Peyer's patch (tissue), 4 donors: ENCODE results near the gene UTS2R. TPM values are rescaled to one million over a fixed set of nuclear protein-coding genes. Genes with fewer than 3 reads are reported as not detected.
A peak's percentile ranks its signal among the peaks of the same experiment; 100 is the strongest.
"Not testable (repeated sequence)": the region's sequence is repeated elsewhere in the genome, so short reads cannot be mapped to it uniquely, and the experiment has no call there.

ENCODE experiments used
- DNase-seq, 3 donors: peaks; one replicate each; pipeline ENCODE4 v3.0.0-alpha.2; 2017 to 2019
- H3K27ac ChIP-seq, 4 donors: fragments of 200-600 bp; sonication (generic); one replicate each; pipeline ENCODE4 v1.5.1; 2016 to 2019
- H3K27me3 ChIP-seq, 2 donors: fragments of 200-600 bp; sonication (generic); one replicate each; pipeline ENCODE4 v1.5.1; 2019
- H3K36me3 ChIP-seq, 3 donors: fragments of 200-600 bp; sonication (generic); one replicate each; pipeline ENCODE4 v1.5.1; 2016 to 2019
- H3K4me1 ChIP-seq, 4 donors: fragments of 200-600 bp; sonication (generic); one replicate each; pipeline ENCODE4 v1.5.1; 2016 to 2019
- H3K4me3 ChIP-seq, 4 donors: fragments of 200-600 bp; sonication (generic); 1 replicate in 3 of 4; 2 replicates in 1 of 4; pipeline ENCODE4 v1.5.1; 2016 to 2019; ENCODE audit warnings: mild to moderate bottlenecking in 1 of 4
- H3K9me3 ChIP-seq, 4 donors: fragments of 200-600 bp; sonication (generic); one replicate each; pipeline ENCODE4 v1.5.1; 2016 to 2019; ENCODE audit warnings: mild to moderate bottlenecking in 1 of 4
- POLR2A ChIP-seq, 2 donors: fragments of 450-650 bp; IDR thresholded peaks; one replicate each; pipeline ENCODE4 v1.5.1; 2017; ENCODE audit warnings: antibody characterized with exemption in 2 of 2, mild to moderate bottlenecking in 2 of 2, moderate library complexity in 2 of 2
- total RNA-seq, 4 donors: library from RNA; depleted of rRNA; stranded (reverse); fragments of >200 nt; gene quantifications; one replicate each; pipeline ENCODE4 v1.1.0, GENCODE V29; 2016
- TF ChIP-seq, protein P1 (sequence below), 6 experiments: fragments of 450-650 bp in 4 of 6; fragments of 200-600 bp in 2 of 6; sonication (generic) in 1 of 6; IDR thresholded peaks; one replicate each; pipeline ENCODE4 v1.5.1; 2017 to 2019; ENCODE audit warnings: antibody characterized with exemption in 6 of 6, mild to moderate bottlenecking in 3 of 6, moderate library complexity in 1 of 6

Gene UTS2R
- total RNA-seq, 4 donors from 2014 or later, result not detected

DNA sequence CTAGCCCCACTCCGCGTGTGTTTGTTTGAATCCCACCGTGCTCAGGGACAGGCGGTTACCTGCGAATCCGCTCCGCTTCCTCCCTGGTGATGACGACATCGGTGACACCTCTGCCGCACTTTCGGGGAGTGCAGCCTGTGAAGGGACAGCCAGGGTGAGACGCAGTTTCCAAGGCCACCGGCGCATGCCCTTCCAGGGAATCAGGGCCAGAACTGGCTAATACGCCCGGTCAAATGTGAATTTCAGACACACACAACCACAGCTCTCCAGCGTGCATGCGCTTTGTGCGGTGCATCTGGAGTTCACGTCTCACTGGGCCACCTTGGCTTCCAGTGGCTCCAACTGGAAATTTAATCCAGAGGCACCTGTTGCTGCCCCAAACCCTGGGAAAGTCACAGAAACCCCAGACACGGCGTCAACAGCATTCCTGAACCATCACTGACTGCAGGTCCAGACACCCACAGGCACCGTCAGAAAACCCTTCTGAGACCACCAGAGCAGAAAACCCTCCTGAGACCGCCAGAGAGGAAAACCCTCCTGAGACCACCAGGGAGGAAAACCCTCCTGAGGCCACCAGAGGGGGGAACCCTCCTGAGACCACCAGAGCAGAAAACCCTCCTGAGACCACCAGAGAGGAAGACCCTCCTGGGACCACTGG lies 40.0 kb downstream of the UTS2R start:
- Histone ChIP-seq H3K4me3 (no peak overlapping the region), H3K4me1 (peaks cover 0 to 7% (median 0%) of the 10 kb centered on the region in 4 donors), H3K9me3 (no peaks in the 10 kb centered on the region), H3K27ac (no peak overlapping the region), H3K27me3 (no peaks in the 10 kb centered on the region), H3K36me3 (no peaks in the 10 kb centered on the region)
- TF ChIP-seq, protein P1, sequence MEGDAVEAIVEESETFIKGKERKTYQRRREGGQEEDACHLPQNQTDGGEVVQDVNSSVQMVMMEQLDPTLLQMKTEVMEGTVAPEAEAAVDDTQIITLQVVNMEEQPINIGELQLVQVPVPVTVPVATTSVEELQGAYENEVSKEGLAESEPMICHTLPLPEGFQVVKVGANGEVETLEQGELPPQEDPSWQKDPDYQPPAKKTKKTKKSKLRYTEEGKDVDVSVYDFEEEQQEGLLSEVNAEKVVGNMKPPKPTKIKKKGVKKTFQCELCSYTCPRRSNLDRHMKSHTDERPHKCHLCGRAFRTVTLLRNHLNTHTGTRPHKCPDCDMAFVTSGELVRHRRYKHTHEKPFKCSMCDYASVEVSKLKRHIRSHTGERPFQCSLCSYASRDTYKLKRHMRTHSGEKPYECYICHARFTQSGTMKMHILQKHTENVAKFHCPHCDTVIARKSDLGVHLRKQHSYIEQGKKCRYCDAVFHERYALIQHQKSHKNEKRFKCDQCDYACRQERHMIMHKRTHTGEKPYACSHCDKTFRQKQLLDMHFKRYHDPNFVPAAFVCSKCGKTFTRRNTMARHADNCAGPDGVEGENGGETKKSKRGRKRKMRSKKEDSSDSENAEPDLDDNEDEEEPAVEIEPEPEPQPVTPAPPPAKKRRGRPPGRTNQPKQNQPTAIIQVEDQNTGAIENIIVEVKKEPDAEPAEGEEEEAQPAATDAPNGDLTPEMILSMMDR (IDR thresholded peaks at IDR 0.05), result no peak
- DNase-seq, result no peak

GRCh38 chr17:82412081-82412480 lies 40.5 kb downstream of the UTS2R start:
- DNase-seq, H3K27ac ChIP-seq, H3K4me1 ChIP-seq, H3K36me3 ChIP-seq, H3K4me3 ChIP-seq, H3K27me3 ChIP-seq, H3K9me3 ChIP-seq: not testable (repeated sequence)

GRCh38 chr17:82412535-82413520 lies 41.3 kb downstream of the UTS2R start:
- no peaks in the 10 kb centered on the region for H3K36me3 ChIP-seq
- H3K9me3 ChIP-seq, result no peaks in the 10 kb centered on the region
- H3K27me3 ChIP-seq, result no peaks in the 10 kb centered on the region
- no peak for DNase-seq
- TF ChIP-seq POLR2A (IDR thresholded peaks at IDR 0.05), result no peak
- no peak overlapping the region for H3K4me3 ChIP-seq
- no peak overlapping the region for H3K27ac ChIP-seq
- peaks cover 0 to 11% (median 2%) of the 10 kb centered on the region in 4 donors for H3K4me1 ChIP-seq

DNA sequence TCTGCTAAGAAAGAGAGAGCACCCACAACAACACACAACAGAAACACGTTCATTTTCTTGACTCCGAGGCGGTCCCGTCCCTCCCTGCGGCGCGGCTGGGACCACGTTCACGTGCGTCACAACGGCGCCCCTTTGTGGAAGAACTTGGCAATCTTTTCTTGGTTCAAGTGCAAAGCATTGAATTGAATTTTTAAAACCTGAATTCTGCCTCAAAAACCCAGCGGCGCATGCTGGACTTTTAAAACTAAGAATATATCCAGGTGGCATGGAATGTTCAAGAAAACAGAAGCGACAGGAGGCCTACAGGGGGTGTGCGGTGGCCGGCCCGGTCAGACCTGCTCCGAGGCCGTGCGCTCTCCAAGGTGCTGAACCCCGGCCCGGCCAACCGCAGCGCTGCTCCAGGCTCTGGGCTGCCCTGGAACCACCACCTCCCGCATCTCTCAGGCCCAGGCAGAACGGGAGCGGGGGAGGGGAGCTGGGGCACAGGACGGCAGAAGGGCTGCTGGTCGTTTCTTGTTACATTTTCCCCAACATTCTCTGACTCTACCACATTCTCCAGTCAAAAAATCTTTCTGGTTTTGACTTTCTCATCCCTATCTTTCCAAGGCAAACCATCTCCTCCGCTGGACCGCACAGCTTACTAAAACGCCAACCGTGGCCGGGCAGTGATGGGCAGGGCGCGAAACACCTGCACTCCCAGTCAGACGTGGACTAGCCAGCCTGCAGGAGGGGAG lies 43.1 kb downstream of the UTS2R start:
- peak; percentile 52 to 78 (median 77) for DNase-seq
- TF ChIP-seq, protein P1 (IDR thresholded peaks at IDR 0.05), result peak; percentile 42 to 78 (median 71)
- TF ChIP-seq POLR2A (IDR thresholded peaks at IDR 0.05), result no peak
- H3K4me1 ChIP-seq, result peaks cover 0 to 13% (median 3%) of the 10 kb centered on the region in 4 donors

GRCh38 chr17:82415336-82415735 lies 43.8 kb downstream of the UTS2R start:
- H3K27ac ChIP-seq, result no peak overlapping the region
- DNase-seq, result no peak
- H3K4me3 ChIP-seq, result no peak overlapping the region
- TF ChIP-seq, protein P1 (IDR thresholded peaks at IDR 0.05), result no peak
- no peak for TF ChIP-seq POLR2A (IDR thresholded peaks at IDR 0.05)
- no peaks in the 10 kb centered on the region for H3K36me3 ChIP-seq
- H3K4me1 ChIP-seq, result peaks cover 0 to 13% (median 3%) of the 10 kb centered on the region in 4 donors
- H3K9me3 ChIP-seq, result no peaks in the 10 kb centered on the region
- no peaks in the 10 kb centered on the region for H3K27me3 ChIP-seq

More for the DNA sequence above, 43.1 kb downstream of the UTS2R start:
- no peaks in the 10 kb centered on the region for H3K27me3 ChIP-seq
- H3K4me3 ChIP-seq, result peak overlapping the region in 1 of 4 donors; percentile 14
- H3K36me3 ChIP-seq, result no peaks in the 10 kb centered on the region
- H3K9me3 ChIP-seq, result no peaks in the 10 kb centered on the region
- no peak overlapping the region for H3K27ac ChIP-seq

- Histone ChIP-seq H3K27me3 (no peaks in the 10 kb centered on the region), H3K4me3 (no peak overlapping the region), H3K4me1 (peaks cover 0 to 13% (median 3%) of the 10 kb centered on the region in 4 donors), H3K36me3 (peaks cover 0 to 2% (median 0%) of the 10 kb centered on the region in 3 donors), H3K27ac (no peak overlapping the region), H3K9me3 (no peaks in the 10 kb centered on the region)
- no peak for DNase-seq
- TF ChIP-seq POLR2A (IDR thresholded peaks at IDR 0.05), result no peak
- TF ChIP-seq, protein P1 (IDR thresholded peaks at IDR 0.05), result no peak
Observed at GRCh38 chr17:82415786-82416185, 44.2 kb downstream of the UTS2R start.
